ENCODE measurements around the gene NDUFB6.

DNA sequence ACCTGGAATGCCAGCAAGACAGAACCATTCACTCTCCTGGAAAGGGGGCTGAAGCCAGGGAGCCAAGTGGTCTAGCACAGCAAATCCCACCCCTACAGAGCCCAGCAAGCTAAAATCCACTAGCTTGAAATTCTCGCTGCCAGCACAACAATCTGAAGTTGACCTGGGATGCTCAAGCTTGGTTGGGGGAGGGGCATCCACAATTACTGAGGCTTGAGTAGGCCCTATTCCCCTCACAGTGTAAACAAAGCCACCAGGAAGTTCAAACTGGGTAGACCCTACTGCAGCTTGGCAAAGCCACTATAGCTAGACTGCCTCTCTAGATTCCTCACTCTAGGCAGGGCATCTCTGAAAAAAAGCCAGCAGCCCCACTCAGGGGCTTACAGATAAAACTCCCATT is 64.2 kb downstream of the NDUFB6 start:
- TF ChIP-seq, protein P1, sequence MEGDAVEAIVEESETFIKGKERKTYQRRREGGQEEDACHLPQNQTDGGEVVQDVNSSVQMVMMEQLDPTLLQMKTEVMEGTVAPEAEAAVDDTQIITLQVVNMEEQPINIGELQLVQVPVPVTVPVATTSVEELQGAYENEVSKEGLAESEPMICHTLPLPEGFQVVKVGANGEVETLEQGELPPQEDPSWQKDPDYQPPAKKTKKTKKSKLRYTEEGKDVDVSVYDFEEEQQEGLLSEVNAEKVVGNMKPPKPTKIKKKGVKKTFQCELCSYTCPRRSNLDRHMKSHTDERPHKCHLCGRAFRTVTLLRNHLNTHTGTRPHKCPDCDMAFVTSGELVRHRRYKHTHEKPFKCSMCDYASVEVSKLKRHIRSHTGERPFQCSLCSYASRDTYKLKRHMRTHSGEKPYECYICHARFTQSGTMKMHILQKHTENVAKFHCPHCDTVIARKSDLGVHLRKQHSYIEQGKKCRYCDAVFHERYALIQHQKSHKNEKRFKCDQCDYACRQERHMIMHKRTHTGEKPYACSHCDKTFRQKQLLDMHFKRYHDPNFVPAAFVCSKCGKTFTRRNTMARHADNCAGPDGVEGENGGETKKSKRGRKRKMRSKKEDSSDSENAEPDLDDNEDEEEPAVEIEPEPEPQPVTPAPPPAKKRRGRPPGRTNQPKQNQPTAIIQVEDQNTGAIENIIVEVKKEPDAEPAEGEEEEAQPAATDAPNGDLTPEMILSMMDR (IDR thresholded peaks at IDR 0.05): no peak
- TF ChIP-seq POLR2A (IDR thresholded peaks at IDR 0.05): no peak

Data from Peyer's patch (tissue), 4 donors.